ENCODE results near the gene KRT20. TPM values are rescaled to one million over a fixed set of nuclear protein-coding genes. Genes with fewer than 3 reads are reported as not detected.

The KRT20 gene
- total and polyA plus RNA-seq, 2 of the 13 experiments (the other 11 are each of a cell fraction or from before 2014, with no cell fraction given) = 0.13 to 0.20 TPM

DNA sequence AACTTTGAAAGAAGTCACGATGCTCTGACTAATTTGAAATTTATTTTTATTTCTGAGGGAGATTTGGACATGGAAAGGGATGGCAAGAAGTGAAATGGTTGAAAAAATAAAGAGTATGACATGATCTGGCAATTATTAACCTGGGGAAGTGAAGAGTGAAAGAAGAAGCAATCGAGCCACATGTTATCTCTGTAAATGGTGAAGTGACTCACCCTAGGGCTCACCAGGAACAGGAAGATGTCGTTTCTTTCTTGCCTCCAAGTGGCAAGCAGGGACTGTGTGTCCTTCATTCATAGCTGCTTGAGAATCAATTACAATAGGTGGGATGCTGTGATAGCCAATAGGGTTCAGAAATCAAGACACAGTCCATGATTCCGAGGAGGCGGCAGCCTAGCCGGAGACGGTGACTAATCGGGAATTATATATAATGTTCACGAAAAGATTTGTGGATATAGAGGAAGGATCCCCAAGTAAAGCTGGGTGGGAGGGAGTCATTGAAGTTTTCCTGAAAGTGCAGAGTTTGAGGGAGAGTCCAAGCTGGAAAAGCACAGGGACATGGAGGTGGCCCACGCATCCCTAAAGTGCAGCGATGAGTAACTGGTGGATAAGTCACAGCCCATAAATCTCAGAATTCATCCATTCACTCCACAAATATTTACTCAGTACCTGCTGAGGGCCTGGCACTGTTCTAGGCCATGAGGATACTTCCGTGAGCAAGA lies 18.2 kb upstream of the KRT20 start (continued):
- TF ChIP-seq ZNF331 (CRISPR knock-in tag; IDR thresholded peaks at IDR 0.05) (0 out of 2 replicates have a peak, but pooled peaks have one; percentile 9), BRCA1 (CRISPR knock-in tag; IDR thresholded peaks at IDR 0.05) (no peak), MYNN (CRISPR knock-in tag; IDR thresholded peaks at IDR 0.05; ENCODE audit: low read depth) (0 out of 2 replicates have a peak, but pooled peaks have one; percentile 62), ZNF180 (CRISPR knock-in tag; IDR thresholded peaks at IDR 0.05; ENCODE audit: borderline replicate concordance, low read depth) (no peak), ZNF12 (CRISPR knock-in tag; IDR thresholded peaks at IDR 0.05) (no peak), SSRP1 (CRISPR knock-in tag; IDR thresholded peaks at IDR 0.05) (0 out of 2 replicates have a peak, but pooled peaks have one; percentile 74), ZBTB42 (CRISPR knock-in tag; IDR thresholded peaks at IDR 0.05) (no peak), IRF2 (CRISPR knock-in tag; IDR thresholded peaks at IDR 0.05) (0 out of 2 replicates have a peak, but pooled peaks have one; percentile 27), RARG (CRISPR knock-in tag; IDR thresholded peaks at IDR 0.05; ENCODE audit: low read depth) (no peak), RFXAP (CRISPR knock-in tag; IDR thresholded peaks at IDR 0.05; ENCODE audit: borderline replicate concordance) (no peak), ZXDC (CRISPR knock-in tag; IDR thresholded peaks at IDR 0.05) (no peak), ZNF431 (CRISPR knock-in tag; IDR thresholded peaks at IDR 0.05; ENCODE audit: borderline replicate concordance, low read depth) (no peak), ZFX (CRISPR knock-in tag; IDR thresholded peaks at IDR 0.05; ENCODE audit: low read depth) (no peak), ZNF432 (CRISPR knock-in tag; IDR thresholded peaks at IDR 0.05; ENCODE audit: borderline replicate concordance) (no peak), GTF3A (CRISPR knock-in tag; conservative IDR thresholded peaks at IDR 0.05) (0 out of 2 replicates have a peak, but pooled peaks have one; percentile 59), ZNF878 (CRISPR knock-in tag; IDR thresholded peaks at IDR 0.05) (0 out of 2 replicates have a peak, but pooled peaks have one; percentile 31), ZSCAN31 (CRISPR knock-in tag; IDR thresholded peaks at IDR 0.05; ENCODE audit: low read depth) (no peak), TAF1 (CRISPR knock-in tag; IDR thresholded peaks at IDR 0.05) (peak; percentile 21; the same call in 1 of the 2 replicates), SRSF4 (IDR thresholded peaks at IDR 0.05; ENCODE audit: low read depth, low read length, poor library complexity, severe bottlenecking) (no peak), MXI1 (IDR thresholded peaks at IDR 0.05; ENCODE audit: borderline replicate concordance, low read depth, low read length) (peak; percentile 5; the same call in 1 of the 3 replicates), BATF2 (CRISPR knock-in tag; IDR thresholded peaks at IDR 0.05) (no peak), ZNF484 (CRISPR knock-in tag; IDR thresholded peaks at IDR 0.05; ENCODE audit: borderline replicate concordance, low read depth) (no peak)
- TF ChIP-seq, protein P1, sequence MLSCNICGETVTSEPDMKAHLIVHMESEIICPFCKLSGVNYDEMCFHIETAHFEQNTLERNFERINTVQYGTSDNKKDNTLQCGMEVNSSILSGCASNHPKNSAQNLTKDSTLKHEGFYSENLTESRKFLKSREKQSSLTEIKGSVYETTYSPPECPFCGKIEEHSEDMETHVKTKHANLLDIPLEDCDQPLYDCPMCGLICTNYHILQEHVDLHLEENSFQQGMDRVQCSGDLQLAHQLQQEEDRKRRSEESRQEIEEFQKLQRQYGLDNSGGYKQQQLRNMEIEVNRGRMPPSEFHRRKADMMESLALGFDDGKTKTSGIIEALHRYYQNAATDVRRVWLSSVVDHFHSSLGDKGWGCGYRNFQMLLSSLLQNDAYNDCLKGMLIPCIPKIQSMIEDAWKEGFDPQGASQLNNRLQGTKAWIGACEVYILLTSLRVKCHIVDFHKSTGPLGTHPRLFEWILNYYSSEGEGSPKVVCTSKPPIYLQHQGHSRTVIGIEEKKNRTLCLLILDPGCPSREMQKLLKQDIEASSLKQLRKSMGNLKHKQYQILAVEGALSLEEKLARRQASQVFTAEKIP (CRISPR knock-in tag; IDR thresholded peaks at IDR 0.05; ENCODE audit: borderline replicate concordance) = no peak

Data from HepG2 (cell line).